GM23338 (cell line): Measurements from ENCODE around the gene HCLS1.

Source experiments
- CREB1 ChIP-seq: fragments of 250-450 bp; sonication (Bioruptor Pico); IDR thresholded peaks from 2 replicates; pipeline ENCODE4 v1.5.0; 2020; ENCODE audit warnings: low read depth, mild to moderate bottlenecking, moderate library complexity
- EZH2 ChIP-seq: fragments of 200-600 bp; sonication (generic); IDR thresholded peaks from one replicate; pipeline ENCODE4 v1.8.0; 2017; ENCODE audit warnings: antibody characterized with exemption, mild to moderate bottlenecking, low read depth; ENCODE audit not compliant: unreplicated experiment
- EZH2phosphoT487 ChIP-seq: fragments of 200-600 bp; sonication (generic); IDR thresholded peaks from one replicate; pipeline ENCODE4 v1.8.1; 2018; ENCODE audit warnings: antibody characterized with exemption; ENCODE audit not compliant: unreplicated experiment
- JUNB ChIP-seq: IDR thresholded peaks from one replicate; pipeline ENCODE4 v1.6.1; 2016; ENCODE audit warnings: antibody characterized with exemption; ENCODE audit not compliant: unreplicated experiment
- NANOG ChIP-seq: IDR thresholded peaks from 2 replicates; pipeline ENCODE4 v1.6.1; 2016; ENCODE audit warnings: antibody characterized with exemption, borderline replicate concordance
- POLR2AphosphoS5 ChIP-seq: IDR thresholded peaks from 2 replicates; pipeline ENCODE4 v1.6.1; 2016; ENCODE audit warnings: antibody characterized with exemption, low read depth
- STAT1 ChIP-seq: IDR thresholded peaks from one replicate; pipeline ENCODE4 v1.6.1; 2016; ENCODE audit warnings: antibody characterized with exemption; ENCODE audit not compliant: unreplicated experiment
- ZNF114 ChIP-seq: fragments of 250-450 bp; sonication (Bioruptor Pico); IDR thresholded peaks from 2 replicates; pipeline ENCODE4 v1.5.0; 2020; ENCODE audit warnings: mild to moderate bottlenecking, moderate library complexity
- ZNF331 ChIP-seq: fragments of 250-450 bp; sonication (Bioruptor Pico); IDR thresholded peaks from 2 replicates; pipeline ENCODE4 v1.5.0; 2020; ENCODE audit warnings: low read depth, mild to moderate bottlenecking, moderate library complexity
- TF ChIP-seq, protein P1 (sequence below), 2 experiments: fragments of 200-600 bp in 1 of 2; sonication (generic) in 1 of 2; conservative IDR thresholded peaks; 2 replicates each; pipeline versions ENCODE4 v1.5.1 to v1.6.1; 2016 to 2017; ENCODE audit warnings: antibody characterized with exemption in 2 of 2, low read depth in 2 of 2, mild to moderate bottlenecking in 2 of 2, moderate library complexity in 1 of 2
- TF ChIP-seq, protein P2 (sequence below): IDR thresholded peaks from one replicate; pipeline ENCODE4 v1.6.1; 2018; ENCODE audit warnings: antibody characterized with exemption; ENCODE audit not compliant: unreplicated experiment
- TF ChIP-seq, protein P3 (sequence below): IDR thresholded peaks from 2 replicates; pipeline ENCODE4 v1.6.1; 2016; ENCODE audit warnings: antibody characterized with exemption
- TF ChIP-seq, protein P4 (sequence below): fragments of 250-450 bp; sonication (Bioruptor Pico); IDR thresholded peaks from 2 replicates; pipeline ENCODE4 v1.5.0; 2020; ENCODE audit warnings: mild to moderate bottlenecking, moderate library complexity

DNA sequence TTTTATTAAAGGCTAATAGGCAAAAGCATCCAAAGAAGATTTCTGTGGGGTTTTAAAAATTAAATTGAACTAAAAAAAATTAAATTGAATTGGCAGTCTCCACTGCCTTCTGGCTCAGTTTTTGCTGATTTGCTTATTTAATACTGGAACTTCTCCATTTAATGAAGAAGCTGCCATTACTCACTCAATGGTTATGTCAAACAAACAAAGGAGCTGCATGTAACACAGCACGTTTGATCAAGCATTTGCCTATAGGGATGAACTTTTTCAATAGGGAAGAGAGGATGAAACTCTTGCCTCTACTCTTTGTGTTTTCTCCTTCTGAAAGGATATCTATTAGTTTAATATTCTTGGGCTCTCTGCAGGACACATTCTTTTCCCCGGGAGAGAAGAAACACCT is 4.8 kb upstream of the HCLS1 start:
- TF ChIP-seq EZH2phosphoT487, result no peak
- TF ChIP-seq, protein P1, sequence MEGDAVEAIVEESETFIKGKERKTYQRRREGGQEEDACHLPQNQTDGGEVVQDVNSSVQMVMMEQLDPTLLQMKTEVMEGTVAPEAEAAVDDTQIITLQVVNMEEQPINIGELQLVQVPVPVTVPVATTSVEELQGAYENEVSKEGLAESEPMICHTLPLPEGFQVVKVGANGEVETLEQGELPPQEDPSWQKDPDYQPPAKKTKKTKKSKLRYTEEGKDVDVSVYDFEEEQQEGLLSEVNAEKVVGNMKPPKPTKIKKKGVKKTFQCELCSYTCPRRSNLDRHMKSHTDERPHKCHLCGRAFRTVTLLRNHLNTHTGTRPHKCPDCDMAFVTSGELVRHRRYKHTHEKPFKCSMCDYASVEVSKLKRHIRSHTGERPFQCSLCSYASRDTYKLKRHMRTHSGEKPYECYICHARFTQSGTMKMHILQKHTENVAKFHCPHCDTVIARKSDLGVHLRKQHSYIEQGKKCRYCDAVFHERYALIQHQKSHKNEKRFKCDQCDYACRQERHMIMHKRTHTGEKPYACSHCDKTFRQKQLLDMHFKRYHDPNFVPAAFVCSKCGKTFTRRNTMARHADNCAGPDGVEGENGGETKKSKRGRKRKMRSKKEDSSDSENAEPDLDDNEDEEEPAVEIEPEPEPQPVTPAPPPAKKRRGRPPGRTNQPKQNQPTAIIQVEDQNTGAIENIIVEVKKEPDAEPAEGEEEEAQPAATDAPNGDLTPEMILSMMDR (conservative IDR thresholded peaks at IDR 0.05; ENCODE audit: low read depth in 2 of 2), result no peak
- no peak for TF ChIP-seq POLR2AphosphoS5
- no peak for TF ChIP-seq EZH2
- TF ChIP-seq, protein P2, sequence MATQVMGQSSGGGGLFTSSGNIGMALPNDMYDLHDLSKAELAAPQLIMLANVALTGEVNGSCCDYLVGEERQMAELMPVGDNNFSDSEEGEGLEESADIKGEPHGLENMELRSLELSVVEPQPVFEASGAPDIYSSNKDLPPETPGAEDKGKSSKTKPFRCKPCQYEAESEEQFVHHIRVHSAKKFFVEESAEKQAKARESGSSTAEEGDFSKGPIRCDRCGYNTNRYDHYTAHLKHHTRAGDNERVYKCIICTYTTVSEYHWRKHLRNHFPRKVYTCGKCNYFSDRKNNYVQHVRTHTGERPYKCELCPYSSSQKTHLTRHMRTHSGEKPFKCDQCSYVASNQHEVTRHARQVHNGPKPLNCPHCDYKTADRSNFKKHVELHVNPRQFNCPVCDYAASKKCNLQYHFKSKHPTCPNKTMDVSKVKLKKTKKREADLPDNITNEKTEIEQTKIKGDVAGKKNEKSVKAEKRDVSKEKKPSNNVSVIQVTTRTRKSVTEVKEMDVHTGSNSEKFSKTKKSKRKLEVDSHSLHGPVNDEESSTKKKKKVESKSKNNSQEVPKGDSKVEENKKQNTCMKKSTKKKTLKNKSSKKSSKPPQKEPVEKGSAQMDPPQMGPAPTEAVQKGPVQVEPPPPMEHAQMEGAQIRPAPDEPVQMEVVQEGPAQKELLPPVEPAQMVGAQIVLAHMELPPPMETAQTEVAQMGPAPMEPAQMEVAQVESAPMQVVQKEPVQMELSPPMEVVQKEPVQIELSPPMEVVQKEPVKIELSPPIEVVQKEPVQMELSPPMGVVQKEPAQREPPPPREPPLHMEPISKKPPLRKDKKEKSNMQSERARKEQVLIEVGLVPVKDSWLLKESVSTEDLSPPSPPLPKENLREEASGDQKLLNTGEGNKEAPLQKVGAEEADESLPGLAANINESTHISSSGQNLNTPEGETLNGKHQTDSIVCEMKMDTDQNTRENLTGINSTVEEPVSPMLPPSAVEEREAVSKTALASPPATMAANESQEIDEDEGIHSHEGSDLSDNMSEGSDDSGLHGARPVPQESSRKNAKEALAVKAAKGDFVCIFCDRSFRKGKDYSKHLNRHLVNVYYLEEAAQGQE, result no peak
- TF ChIP-seq STAT1, result no peak
- no peak for TF ChIP-seq ZNF331 (CRISPR knock-in tag)
- TF ChIP-seq JUNB, result no peak
- no peak for TF ChIP-seq CREB1 (CRISPR knock-in tag)
- TF ChIP-seq, protein P3, sequence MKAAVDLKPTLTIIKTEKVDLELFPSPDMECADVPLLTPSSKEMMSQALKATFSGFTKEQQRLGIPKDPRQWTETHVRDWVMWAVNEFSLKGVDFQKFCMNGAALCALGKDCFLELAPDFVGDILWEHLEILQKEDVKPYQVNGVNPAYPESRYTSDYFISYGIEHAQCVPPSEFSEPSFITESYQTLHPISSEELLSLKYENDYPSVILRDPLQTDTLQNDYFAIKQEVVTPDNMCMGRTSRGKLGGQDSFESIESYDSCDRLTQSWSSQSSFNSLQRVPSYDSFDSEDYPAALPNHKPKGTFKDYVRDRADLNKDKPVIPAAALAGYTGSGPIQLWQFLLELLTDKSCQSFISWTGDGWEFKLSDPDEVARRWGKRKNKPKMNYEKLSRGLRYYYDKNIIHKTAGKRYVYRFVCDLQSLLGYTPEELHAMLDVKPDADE, result no peak
- no peak for TF ChIP-seq NANOG
- no peak for TF ChIP-seq ZNF114 (CRISPR knock-in tag)
- TF ChIP-seq, protein P4, sequence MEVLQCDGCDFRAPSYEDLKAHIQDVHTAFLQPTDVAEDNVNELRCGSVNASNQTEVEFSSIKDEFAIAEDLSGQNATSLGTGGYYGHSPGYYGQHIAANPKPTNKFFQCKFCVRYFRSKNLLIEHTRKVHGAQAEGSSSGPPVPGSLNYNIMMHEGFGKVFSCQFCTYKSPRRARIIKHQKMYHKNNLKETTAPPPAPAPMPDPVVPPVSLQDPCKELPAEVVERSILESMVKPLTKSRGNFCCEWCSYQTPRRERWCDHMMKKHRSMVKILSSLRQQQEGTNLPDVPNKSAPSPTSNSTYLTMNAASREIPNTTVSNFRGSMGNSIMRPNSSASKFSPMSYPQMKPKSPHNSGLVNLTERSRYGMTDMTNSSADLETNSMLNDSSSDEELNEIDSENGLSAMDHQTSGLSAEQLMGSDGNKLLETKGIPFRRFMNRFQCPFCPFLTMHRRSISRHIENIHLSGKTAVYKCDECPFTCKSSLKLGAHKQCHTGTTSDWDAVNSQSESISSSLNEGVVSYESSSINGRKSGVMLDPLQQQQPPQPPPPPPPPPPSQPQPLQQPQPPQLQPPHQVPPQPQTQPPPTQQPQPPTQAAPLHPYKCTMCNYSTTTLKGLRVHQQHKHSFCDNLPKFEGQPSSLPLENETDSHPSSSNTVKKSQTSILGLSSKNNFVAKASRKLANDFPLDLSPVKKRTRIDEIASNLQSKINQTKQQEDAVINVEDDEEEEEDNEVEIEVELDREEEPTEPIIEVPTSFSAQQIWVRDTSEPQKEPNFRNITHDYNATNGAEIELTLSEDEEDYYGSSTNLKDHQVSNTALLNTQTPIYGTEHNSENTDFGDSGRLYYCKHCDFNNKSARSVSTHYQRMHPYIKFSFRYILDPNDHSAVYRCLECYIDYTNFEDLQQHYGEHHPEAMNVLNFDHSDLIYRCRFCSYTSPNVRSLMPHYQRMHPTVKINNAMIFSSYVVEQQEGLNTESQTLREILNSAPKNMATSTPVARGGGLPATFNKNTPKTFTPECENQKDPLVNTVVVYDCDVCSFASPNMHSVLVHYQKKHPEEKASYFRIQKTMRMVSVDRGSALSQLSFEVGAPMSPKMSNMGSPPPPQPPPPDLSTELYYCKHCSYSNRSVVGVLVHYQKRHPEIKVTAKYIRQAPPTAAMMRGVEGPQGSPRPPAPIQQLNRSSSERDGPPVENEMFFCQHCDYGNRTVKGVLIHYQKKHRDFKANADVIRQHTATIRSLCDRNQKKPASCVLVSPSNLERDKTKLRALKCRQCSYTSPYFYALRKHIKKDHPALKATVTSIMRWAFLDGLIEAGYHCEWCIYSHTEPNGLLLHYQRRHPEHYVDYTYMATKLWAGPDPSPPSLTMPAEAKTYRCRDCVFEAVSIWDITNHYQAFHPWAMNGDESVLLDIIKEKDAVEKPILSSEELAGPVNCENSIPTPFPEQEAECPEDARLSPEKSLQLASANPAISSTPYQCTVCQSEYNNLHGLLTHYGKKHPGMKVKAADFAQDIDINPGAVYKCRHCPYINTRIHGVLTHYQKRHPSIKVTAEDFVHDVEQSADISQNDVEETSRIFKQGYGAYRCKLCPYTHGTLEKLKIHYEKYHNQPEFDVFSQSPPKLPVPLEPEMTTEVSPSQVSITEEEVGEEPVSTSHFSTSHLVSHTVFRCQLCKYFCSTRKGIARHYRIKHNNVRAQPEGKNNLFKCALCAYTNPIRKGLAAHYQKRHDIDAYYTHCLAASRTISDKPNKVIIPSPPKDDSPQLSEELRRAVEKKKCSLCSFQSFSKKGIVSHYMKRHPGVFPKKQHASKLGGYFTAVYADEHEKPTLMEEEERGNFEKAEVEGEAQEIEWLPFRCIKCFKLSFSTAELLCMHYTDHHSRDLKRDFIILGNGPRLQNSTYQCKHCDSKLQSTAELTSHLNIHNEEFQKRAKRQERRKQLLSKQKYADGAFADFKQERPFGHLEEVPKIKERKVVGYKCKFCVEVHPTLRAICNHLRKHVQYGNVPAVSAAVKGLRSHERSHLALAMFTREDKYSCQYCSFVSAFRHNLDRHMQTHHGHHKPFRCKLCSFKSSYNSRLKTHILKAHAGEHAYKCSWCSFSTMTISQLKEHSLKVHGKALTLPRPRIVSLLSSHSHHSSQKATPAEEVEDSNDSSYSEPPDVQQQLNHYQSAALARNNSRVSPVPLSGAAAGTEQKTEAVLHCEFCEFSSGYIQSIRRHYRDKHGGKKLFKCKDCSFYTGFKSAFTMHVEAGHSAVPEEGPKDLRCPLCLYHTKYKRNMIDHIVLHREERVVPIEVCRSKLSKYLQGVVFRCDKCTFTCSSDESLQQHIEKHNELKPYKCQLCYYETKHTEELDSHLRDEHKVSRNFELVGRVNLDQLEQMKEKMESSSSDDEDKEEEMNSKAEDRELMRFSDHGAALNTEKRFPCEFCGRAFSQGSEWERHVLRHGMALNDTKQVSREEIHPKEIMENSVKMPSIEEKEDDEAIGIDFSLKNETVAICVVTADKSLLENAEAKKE (CRISPR knock-in tag), result no peak
